Motor neuron (in vitro differentiated cells): ENCODE data around the gene EFNA4. TPM values are rescaled to one million over a fixed set of nuclear protein-coding genes. Genes with fewer than 3 reads are reported as not detected.
A peak's percentile ranks its signal among the peaks of the same experiment; 100 is the strongest.

ENCODE experiments used
- ATAC-seq, 8 experiments: fragments of 200-7000 bp; cut with Tn5 transposase; replicated peaks in 6 of 8; 2 replicates each; pipeline ENCODE4 v1.8.0; 2021; ENCODE audit warnings: mild to moderate bottlenecking in 8 of 8, moderate library complexity in 8 of 8
- H3K27ac ChIP-seq, 2 donors: fragments of 250-450 bp; sonication (Bioruptor Pico); 2 replicates each; pipeline ENCODE4 v1.9.0; 2021; ENCODE audit warnings: antibody characterized with exemption in 2 of 2, mild to moderate bottlenecking in 2 of 2, moderate library complexity in 1 of 2
- H3K4me1 ChIP-seq, 2 donors: fragments of 250-450 bp; sonication (Bioruptor Pico); replicated peaks in 1 of 2; 2 replicates each; pipeline ENCODE4 v1.6.1; 2021; ENCODE audit warnings: antibody characterized with exemption in 2 of 2, mild to moderate bottlenecking in 2 of 2, moderate library complexity in 1 of 2
- H3K4me3 ChIP-seq, 5 donors: fragments of 250-450 bp; sonication (Bioruptor Pico); 2 replicates each; pipeline ENCODE4 v1.9.0; 2021; ENCODE audit warnings: antibody characterized with exemption in 5 of 5, mild to moderate bottlenecking in 5 of 5, moderate library complexity in 4 of 5
- whole genome bisulfite sequencing, 10 experiments: fragments of 450-650 bp; shearing (Covaris generic); methylation state at CpG; one replicate each; pipeline ENCODE4 v1.0.0; 2022; 5-methylcytosine and 5-hydroxymethylcytosine counted together
- in situ Hi-C, 9 experiments: fragments of 400-800 bp; cut with MboI; loops; one replicate each; pipeline ENCODE4 v1.15.0; 2021; ENCODE audit warnings: low sequenced_read_pairs in 9 of 9, low pct_unique_long_range_greater_than_20kb in 2 of 9; ENCODE audit not compliant: unreplicated experiment in 9 of 9
- total RNA-seq, 8 experiments: library from RNA; unstranded; fragments of 300-600 nt; gene quantifications; 2 replicates each; pipeline versions ENCODE4 v1.2.3 to v1.2.4, GENCODE V29; 2022

Gene EFNA4
- total RNA-seq, 8 experiments from 2014 or later, result 5.4 to 10.9 (median 7.7) TPM

DNA sequence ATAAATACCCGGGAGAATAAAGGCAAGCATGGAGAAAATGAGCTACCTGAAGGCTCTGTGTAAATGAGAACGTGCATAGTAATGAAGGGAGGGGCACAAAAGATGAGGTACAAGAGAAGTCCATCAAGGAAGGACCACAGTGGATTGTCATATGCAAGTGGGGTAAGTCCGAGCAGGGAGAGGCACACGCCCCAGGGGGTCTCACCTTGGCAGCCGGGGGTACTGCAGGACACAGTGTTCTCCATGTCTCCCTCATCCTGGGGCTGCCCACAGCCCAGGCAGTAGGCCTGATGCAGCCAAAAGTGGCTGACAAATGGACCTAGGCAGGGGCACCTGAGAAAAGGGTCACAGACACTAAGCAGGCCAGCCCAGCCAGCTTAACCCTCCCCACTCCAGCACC, 39.9 kb upstream of the EFNA4 start:
- in situ Hi-C loops, result no loop called here
- H3K4me3 ChIP-seq, result no peak overlapping the region
- H3K4me1 ChIP-seq, result peaks cover 0 to 3% of the 10 kb centered on the region in 2 donors
- WGBS, 10 experiments, result 47 to 87% (median 67%) methylated on average over 1 to 4 of the region's 5 CpGs; no CpG with 5 or more reads in 5 of the 10 experiments
- peak in 3 of 8 experiments; percentile 16 to 20 (median 17) for ATAC-seq
- no peak overlapping the region for H3K27ac ChIP-seq

DNA sequence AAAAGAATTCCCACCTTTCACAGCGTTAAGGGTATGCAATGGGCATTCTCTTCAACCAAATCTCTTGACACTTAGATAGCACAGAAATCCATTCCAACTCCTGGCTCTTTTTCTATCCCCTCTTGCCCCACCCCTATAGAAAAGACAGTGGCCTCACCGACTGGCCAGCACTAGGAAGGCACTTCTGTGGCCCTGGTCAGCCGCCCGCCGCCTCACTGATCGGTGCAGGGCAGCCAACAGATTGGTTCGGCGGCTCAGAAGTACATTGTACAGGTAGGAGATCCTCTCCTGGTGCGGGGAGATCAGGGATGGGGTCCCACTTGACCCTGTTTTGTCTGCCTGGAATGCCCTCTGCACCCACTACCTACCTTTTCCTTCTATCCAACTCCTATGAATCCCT, 39.2 kb upstream of the EFNA4 start:
- Histone ChIP-seq H3K4me3 (no peak overlapping the region), H3K4me1 (peaks cover 0 to 2% of the 10 kb centered on the region in 2 donors), H3K27ac (no peak overlapping the region)
- ATAC-seq, result no peak
- WGBS, 10 experiments, result 57 to 100% (median 84%) methylated on average over 2 to 9 of the region's 9 CpGs; no CpG with 5 or more reads in 5 of the 10 experiments
- in situ Hi-C loops, result no loop called here

DNA sequence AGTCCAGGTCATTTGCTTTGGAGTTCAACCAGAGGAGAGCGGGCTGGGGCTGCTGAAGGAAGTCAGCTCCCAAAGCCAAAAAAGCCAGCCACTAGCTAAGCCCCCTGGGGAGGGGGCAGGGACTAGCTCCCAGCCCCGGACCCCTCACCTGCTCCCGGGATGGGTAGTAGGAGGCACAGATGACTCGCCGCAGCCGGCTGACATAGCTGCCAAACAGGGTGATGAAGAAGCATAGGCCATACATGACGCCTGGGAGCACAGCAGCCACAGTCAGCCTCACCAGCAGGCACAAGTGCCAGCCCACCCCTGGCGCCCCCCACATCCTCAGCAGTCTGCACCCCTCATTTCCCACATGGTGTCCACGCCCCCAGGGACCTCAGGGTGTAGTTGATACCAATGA, 37.4 kb upstream of the EFNA4 start:
- Histone ChIP-seq H3K4me3 (no peak overlapping the region), H3K4me1 (no peaks in the 10 kb centered on the region), H3K27ac (no peak overlapping the region)
- WGBS, 10 experiments, result 60% methylated on average over 3 of the region's 9 CpGs; no CpG with 5 or more reads in 9 of the 10 experiments
- ATAC-seq, result peak in 1 of 8 experiments; percentile 18
- in situ Hi-C loops, result no loop called here

DNA sequence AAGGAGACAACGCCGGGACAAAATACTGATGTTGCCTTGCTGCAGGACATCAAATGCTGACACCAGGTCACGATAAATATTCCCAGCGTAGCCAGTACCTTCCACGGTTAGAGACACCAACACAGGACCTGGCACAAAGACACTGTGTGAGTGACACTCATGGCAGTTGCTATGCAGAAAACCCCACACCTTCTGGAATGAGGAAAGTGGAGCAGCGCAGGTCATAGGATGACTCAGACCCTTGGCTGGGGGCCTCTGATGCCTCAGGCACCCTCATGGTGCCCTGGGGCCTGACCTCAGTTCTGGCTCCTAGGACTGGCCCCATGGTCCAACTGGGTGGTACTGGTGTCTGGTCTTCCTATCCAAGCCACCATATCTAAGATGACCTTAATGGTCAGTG, 37.0 kb upstream of the EFNA4 start:
- Histone ChIP-seq H3K4me1 (no peaks in the 10 kb centered on the region), H3K27ac (no peak overlapping the region), H3K4me3 (no peak overlapping the region)
- ATAC-seq, result peak in 1 of 8 experiments; percentile 23
- 40 to 100% (median 91%) methylated on average over 1 to 6 of the region's 6 CpGs; no CpG with 5 or more reads in 5 of the 10 experiments for WGBS, 10 experiments
- in situ Hi-C loops, result no loop called here

DNA sequence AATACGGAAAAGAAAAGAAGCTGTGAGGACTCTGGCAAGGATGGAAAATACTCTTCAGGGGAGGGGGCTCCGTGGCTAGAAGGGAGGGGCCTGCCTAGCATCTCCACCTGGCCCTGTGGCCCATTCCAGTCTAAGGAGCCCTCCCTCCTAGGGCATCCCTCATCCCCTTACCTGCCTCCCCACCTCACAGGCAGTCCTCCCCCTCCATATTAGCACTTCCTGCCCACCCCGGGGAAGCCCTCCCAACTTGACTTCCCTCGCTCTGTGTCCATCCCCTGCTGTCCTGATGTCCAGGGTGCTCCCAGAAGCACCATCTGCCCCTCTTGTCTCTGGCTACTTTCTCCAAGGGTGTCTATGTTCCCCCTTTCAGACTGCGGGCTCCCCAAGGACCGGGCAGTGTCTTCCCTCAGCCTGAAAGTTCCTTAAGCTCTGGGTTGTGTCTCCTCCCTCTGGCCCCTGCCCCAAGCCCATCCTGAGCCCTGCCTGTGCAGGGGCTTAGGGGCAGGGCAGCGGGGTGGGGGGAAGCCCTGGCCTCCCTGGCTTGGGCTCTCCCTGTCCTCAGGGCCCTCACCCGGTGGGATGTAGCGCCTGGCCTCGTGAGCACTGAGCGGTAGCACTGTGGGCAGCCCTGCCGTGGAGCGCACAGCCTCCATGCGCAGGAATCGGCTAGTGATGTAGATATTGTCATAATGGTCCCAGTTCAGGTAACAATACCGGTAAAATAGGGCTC, 33.9 kb upstream of the EFNA4 start:
- H3K27ac ChIP-seq, result no peak overlapping the region
- in situ Hi-C loops, result no loop called here
- peak in 3 of 8 experiments; percentile 7 to 36 (median 16) for ATAC-seq
- WGBS, 10 experiments, result 20 to 82% (median 60%) methylated on average over 1 to 9 of the region's 16 CpGs; no CpG with 5 or more reads in 5 of the 10 experiments
- no peak overlapping the region for H3K4me3 ChIP-seq
- H3K4me1 ChIP-seq, result no peaks in the 10 kb centered on the region

DNA sequence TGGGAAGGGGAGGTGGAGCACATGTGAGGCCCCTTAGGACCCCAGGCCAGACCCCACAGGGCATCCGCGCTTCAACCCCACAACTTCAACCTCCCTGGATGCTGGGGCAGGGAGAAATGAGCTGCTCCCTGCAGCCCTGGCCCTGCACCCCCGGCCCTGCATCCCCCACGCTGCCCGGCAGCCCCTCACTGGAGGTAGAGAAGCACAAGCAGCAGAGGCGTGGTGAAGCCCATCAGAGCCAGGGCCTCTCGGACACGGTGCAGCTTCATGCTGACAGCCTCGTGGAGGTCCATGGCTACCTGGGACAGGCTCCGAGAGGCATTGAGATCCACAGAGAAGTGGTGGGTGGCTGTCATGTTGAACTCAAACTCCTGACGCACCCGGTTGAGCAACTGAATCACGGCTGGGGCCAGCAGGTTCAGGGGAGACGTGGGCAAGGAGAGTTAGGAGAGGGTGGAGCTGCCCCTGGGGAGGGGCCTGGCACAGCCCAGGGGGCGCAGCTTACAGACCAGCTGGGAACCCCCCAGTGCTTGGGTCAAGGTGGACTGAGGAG, 33.2 kb upstream of the EFNA4 start:
- in situ Hi-C loops, result no loop called here
- no peak overlapping the region for H3K27ac ChIP-seq
- ATAC-seq, result peak in 1 of 8 experiments; percentile 20
- no peaks in the 10 kb centered on the region for H3K4me1 ChIP-seq
- H3K4me3 ChIP-seq, result no peak overlapping the region
- 85 to 100% (median 96%) methylated on average over 1 to 4 of the region's 15 CpGs; no CpG with 5 or more reads in 6 of the 10 experiments for WGBS, 10 experiments

DNA sequence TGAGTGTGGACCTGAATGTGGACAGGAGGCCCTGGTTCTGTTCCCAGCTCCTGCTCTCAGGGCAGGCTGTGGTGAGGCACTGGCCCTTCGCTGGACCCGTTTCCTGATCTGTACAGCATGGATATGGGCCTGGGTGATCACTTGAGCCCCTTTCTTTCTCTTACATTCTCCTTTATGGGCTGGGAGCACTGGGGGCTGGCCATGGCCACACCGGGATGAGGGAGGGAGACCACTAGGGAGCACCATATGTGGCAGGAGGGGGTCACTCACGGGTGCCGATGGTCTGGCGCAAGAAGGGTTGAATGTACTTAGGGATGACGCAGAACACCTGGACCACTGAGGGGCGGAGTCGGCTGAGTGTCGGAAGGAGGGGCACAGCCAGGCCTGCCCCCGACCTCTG, 32.6 kb upstream of the EFNA4 start:
- in situ Hi-C loops, result no loop called here
- Histone ChIP-seq H3K4me1 (no peaks in the 10 kb centered on the region), H3K27ac (no peak overlapping the region), H3K4me3 (no peak overlapping the region)
- 21 to 100% (median 69%) methylated on average over 1 to 7 of the region's 11 CpGs; no CpG with 5 or more reads in 4 of the 10 experiments for WGBS, 10 experiments
- ATAC-seq, result no peak

DNA sequence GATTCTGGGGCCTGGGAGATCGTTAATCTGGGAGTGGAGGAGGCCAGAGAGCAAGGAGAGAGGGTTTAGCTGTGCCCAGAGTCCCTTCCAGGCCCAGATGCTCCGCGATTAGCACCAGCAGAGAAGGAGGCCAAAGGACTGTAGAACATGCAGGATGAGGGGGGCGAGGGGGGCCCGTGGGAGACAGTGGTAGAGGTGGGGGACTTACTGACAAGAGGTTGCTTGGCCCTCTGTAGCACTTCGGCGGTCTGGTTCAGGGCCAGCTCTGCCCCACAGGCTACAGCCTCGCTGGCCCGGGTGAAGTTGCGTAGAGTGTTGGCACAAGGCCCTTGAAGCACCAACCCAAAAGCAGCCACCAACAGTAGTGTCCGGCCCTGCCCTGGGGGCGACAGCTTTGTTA, 30.7 kb upstream of the EFNA4 start:
- in situ Hi-C loops, result no loop called here
- ATAC-seq, result no peak
- 51 to 100% (median 90%) methylated on average over 1 to 5 of the region's 12 CpGs; no CpG with 5 or more reads in 7 of the 10 experiments for WGBS, 10 experiments

DNA sequence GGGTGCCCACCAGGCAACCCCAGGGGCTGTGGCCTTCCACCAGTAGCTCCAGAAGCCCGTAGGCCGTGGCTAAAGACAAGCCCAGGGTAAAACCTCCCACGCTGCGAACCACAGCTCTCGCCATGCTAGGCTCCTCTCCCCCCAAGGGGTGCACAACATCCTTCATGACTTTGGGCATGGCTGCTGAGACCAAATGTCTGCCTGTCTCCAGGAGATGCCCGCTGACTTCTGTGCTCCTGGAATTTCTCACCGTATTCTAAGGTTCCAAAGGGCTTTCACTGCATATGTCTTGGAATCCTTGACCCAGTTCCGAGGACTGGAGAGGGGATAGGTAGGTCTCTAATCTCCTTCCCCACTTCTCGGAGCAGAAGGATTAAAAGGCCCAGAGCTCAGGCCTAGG, 30.0 kb upstream of the EFNA4 start, which contains the start of the genes DCST1 and DCST2:
Gene DCST1, plus strand, starts transcription at position 301 of the 400 bp plus-strand sequence. CDS start 213 bp downstream, outside the sequence.
Gene DCST2, minus strand, starts transcription at position 258 of the 400 bp plus-strand sequence. Its CDS starts 80 bp downstream, at position 178.
- in situ Hi-C loops, result no loop called here
- ATAC-seq, result no peak
- 80 to 100% (median 88%) methylated on average over 1 to 9 of the region's 9 CpGs; no CpG with 5 or more reads in 2 of the 10 experiments for WGBS, 10 experiments
- Histone ChIP-seq H3K4me1 (no peaks in the 10 kb centered on the region), H3K4me3 (no peak within 1 kb of the TSS), H3K27ac (no peak within 1 kb of the TSS)

More for the DNA sequence above, 30.7 kb upstream of the EFNA4 start:
- Histone ChIP-seq H3K4me3 (no peak overlapping the region), H3K4me1 (no peaks in the 10 kb centered on the region), H3K27ac (no peak overlapping the region)

DNA sequence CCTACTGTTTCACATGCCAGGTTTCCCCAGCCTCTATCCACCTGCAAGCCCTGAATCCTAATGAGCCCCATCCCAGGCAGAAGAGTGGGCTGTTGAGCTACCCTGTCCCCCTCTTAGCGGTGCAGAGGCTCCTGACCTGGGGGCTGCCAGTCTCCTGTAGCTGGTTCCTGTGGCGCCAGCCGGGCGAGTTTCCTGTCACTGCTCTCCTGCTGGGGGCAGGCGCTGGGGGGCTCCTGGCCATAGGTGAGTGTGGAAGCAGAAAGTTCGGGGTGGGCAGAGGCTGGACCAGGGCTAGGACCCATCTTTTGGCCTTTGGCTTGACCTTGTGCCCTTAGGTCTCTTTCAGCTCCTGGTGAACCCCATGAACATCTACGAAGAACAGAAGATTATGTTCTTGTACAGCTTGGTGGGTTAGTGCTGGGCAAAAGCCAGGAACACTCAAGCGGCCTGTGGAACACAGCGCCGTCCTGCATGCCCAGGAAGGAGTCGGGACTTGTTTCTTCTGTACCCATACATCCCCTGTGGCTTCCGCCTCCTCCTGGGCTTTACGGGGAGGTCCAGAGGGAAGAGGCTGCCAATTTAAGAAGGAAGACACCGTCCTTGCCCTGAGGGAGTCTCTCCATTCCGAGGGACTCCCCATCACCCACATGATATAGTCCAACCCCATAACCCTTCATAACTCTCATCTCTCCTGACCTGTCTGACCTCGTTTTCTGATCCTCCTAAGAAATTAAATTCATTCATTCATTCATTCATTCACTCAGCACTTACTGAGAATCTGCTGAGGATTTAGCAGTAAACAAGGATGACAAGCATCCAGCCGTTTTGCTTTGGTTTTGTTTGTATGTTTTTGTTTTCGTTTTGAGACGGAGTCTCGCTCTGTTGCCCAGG, 29.0 kb upstream of the EFNA4 start:
- no peak for ATAC-seq
- no peak overlapping the region for H3K27ac ChIP-seq
- in situ Hi-C loops, result no loop called here
- no peaks in the 10 kb centered on the region for H3K4me1 ChIP-seq
- WGBS, 10 experiments, result 58 to 94% (median 80%) methylated on average over 4 to 15 of the region's 20 CpGs; no CpG with 5 or more reads in 2 of the 10 experiments
- no peak overlapping the region for H3K4me3 ChIP-seq

DNA sequence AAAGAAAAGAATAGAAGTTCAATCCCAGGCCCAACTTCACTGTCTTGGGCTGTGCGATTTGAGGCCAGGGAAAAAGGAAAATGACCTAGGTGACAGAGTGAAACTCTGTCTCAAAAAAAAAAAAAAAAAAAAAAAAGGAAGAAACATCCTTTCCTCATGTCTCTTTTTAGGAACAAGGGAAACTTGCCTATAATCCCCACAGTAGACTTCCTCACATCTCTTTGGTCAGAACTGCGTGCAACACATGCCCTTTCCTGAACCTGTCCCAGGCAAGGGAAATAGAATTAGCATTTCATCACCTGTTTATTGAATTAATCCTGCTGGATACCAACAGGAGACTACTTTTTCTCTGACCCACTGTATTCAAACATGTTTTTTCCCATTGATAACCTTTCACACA, 27.6 kb upstream of the EFNA4 start:
- no peak for ATAC-seq
- Histone ChIP-seq H3K4me3 (no peak overlapping the region), H3K4me1 (no peaks in the 10 kb centered on the region), H3K27ac (no peak overlapping the region)
- 70 to 91% (median 89%) methylated on average over 1 to 2 of the region's 2 CpGs; no CpG with 5 or more reads in 4 of the 10 experiments for WGBS, 10 experiments
- in situ Hi-C loops, result no loop called here

DNA sequence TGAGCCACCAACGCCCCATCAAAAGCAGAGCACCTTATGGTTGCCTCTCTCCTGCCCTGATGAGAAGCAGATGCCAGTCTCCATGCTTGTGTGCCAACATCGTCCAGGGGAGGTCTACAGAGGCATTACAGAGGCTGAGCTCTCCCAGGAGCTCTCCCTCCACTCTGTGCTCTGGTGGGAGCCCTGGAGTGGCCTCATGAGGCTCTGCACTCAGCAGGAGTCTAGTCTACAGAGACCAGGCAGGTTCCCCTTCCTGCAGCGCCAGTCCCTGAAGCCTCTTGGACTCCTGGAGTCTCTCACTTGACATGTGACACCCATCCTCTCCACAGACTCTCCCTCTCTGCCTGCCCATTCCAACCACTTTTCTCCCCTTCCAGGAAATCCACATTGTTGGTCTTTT, 26.5 kb upstream of the EFNA4 start:
- WGBS, 10 experiments, result 20 to 94% (median 83%) methylated on average over 1 to 2 of the region's 3 CpGs; no CpG with 5 or more reads in 3 of the 10 experiments
- Histone ChIP-seq H3K4me3 (no peak overlapping the region), H3K4me1 (no peaks in the 10 kb centered on the region), H3K27ac (no peak overlapping the region)
- ATAC-seq, result peak in 4 of 8 experiments; percentile 6 to 43 (median 27)
- in situ Hi-C loops, result no loop called here
